SK-N-SH treated with all-trans-retinoic acid at 6 μM for 48 hours (cell line): Measurements from ENCODE around the gene CEP85.

ENCODE experiments used
- ATAC-seq: fragments of 200-7000 bp; cut with Tn5 transposase; 3 replicates; pipeline ENCODE4 v1.9.1; 2020; ENCODE audit warnings: mild to moderate bottlenecking, moderate library complexity
- ARNTL ChIP-seq: fragments of 450-650 bp; formaldehyde crosslinking; IDR thresholded peaks from 2 replicates; pipeline ENCODE4 v1.5.0; 2020; ENCODE audit warnings: low read depth, mild to moderate bottlenecking, moderate library complexity, borderline replicate concordance
- BACH2 ChIP-seq: fragments of 250-450 bp; sonication (Bioruptor Pico); IDR thresholded peaks from 2 replicates; pipeline ENCODE4 v1.9.0; 2021; ENCODE audit warnings: mild to moderate bottlenecking, borderline replicate concordance
- CSDC2 ChIP-seq: fragments of 250-450 bp; sonication (Bioruptor Pico); IDR thresholded peaks from 2 replicates; pipeline ENCODE4 v1.5.0; 2020; ENCODE audit warnings: mild to moderate bottlenecking, moderate library complexity
- CSRNP3 ChIP-seq: fragments of 250-450 bp; sonication (Bioruptor Pico); IDR thresholded peaks from 2 replicates; pipeline ENCODE4 v1.5.1; 2021; ENCODE audit warnings: mild to moderate bottlenecking, moderate library complexity
- ESRRG ChIP-seq: fragments of 250-450 bp; sonication (Bioruptor Pico); IDR thresholded peaks from 2 replicates; pipeline ENCODE4 v1.6.1; 2021; ENCODE audit warnings: mild to moderate bottlenecking
- GLIS3 ChIP-seq: fragments of 250-450 bp; sonication (Bioruptor Pico); IDR thresholded peaks from 2 replicates; pipeline ENCODE4 v1.5.0; 2020; ENCODE audit warnings: mild to moderate bottlenecking, moderate library complexity
- OSR1 ChIP-seq: fragments of 250-450 bp; sonication (Bioruptor Pico); IDR thresholded peaks from 2 replicates; pipeline ENCODE4 v1.8.0; 2022; ENCODE audit warnings: moderate library complexity, mild to moderate bottlenecking, inconsistent platforms
- PPARA ChIP-seq: fragments of 250-450 bp; sonication (Bioruptor Pico); IDR thresholded peaks from 2 replicates; pipeline ENCODE4 v1.5.0; 2020; ENCODE audit warnings: mild to moderate bottlenecking, borderline replicate concordance
- SNAI2 ChIP-seq: fragments of 250-450 bp; sonication (Bioruptor Pico); IDR thresholded peaks from 2 replicates; pipeline ENCODE4 v1.5.0; 2020; ENCODE audit warnings: mild to moderate bottlenecking, moderate library complexity
- TCF4 ChIP-seq: fragments of 250-450 bp; sonication (Bioruptor Pico); IDR thresholded peaks from 2 replicates; pipeline ENCODE4 v1.8.0; 2021; ENCODE audit warnings: mild to moderate bottlenecking, moderate library complexity, borderline replicate concordance
- TOX ChIP-seq: fragments of 250-450 bp; sonication (Bioruptor Pico); IDR thresholded peaks from 2 replicates; pipeline ENCODE4 v1.8.0; 2021; ENCODE audit warnings: mild to moderate bottlenecking, moderate library complexity, borderline replicate concordance
- ZC3H10 ChIP-seq: fragments of 250-450 bp; sonication (Bioruptor Pico); IDR thresholded peaks from 2 replicates; pipeline ENCODE4 v1.5.1; 2021; ENCODE audit warnings: mild to moderate bottlenecking, moderate library complexity
- ZFP3 ChIP-seq: fragments of 250-450 bp; sonication (Bioruptor Pico); IDR thresholded peaks from 2 replicates; pipeline ENCODE4 v1.5.0; 2020; ENCODE audit warnings: mild to moderate bottlenecking, moderate library complexity
- ZFP30 ChIP-seq: fragments of 450-650 bp; formaldehyde crosslinking; IDR thresholded peaks from 2 replicates; pipeline ENCODE4 v1.5.0; 2022; ENCODE audit warnings: mild to moderate bottlenecking, moderate library complexity
- ZNF565 ChIP-seq: fragments of 450-650 bp; formaldehyde crosslinking; conservative IDR thresholded peaks from 2 replicates; pipeline ENCODE4 v1.5.0; 2020; ENCODE audit warnings: low read depth, mild to moderate bottlenecking, moderate library complexity
- ZNF70 ChIP-seq: fragments of 450-650 bp; formaldehyde crosslinking; IDR thresholded peaks from 2 replicates; pipeline ENCODE4 v1.5.0; 2020; ENCODE audit warnings: mild to moderate bottlenecking, moderate library complexity
- ZNF8 ChIP-seq: fragments of 450-650 bp; formaldehyde crosslinking; IDR thresholded peaks from 2 replicates; pipeline ENCODE4 v1.5.0; 2020; ENCODE audit warnings: mild to moderate bottlenecking, moderate library complexity
- TF ChIP-seq, protein P1 (sequence below): fragments of 250-450 bp; sonication (Bioruptor Pico); IDR thresholded peaks from 2 replicates; pipeline ENCODE4 v1.8.0; 2021; ENCODE audit warnings: low read depth, mild to moderate bottlenecking, moderate library complexity, borderline replicate concordance
- TF ChIP-seq, protein P2 (sequence below): fragments of 250-450 bp; sonication (Bioruptor Pico); IDR thresholded peaks from 2 replicates; pipeline ENCODE4 v1.5.1; 2020; ENCODE audit warnings: low read depth, mild to moderate bottlenecking, moderate library complexity
- TF ChIP-seq, protein P3 (sequence below): fragments of 250-450 bp; sonication (Bioruptor Pico); IDR thresholded peaks from 2 replicates; pipeline ENCODE4 v1.5.0; 2020; ENCODE audit warnings: mild to moderate bottlenecking, moderate library complexity

The CEP85 gene

DNA sequence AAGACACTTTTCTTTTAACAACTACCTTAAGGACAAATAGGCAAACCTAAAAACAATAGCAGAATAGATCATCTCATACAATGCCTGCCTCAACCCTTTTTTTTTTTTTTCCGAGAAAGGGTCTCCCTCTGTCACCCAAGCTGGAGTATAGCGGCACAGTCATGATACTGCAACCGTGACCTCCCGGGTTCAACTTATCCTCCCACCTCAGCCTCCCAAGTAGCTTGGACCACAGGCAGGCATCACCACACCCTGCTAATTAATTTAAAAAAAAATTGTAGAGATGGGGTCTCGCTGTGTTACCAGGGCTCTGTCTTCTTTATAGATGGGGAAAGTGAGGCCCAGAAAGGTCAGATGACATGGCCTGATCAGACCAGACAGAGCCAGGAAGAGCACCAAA lies 53.8 kb downstream of the CEP85 start:
- no peak for TF ChIP-seq BACH2
- no peak for TF ChIP-seq TCF4
- no peak for TF ChIP-seq OSR1
- no peak for TF ChIP-seq ZNF565
- no peak for TF ChIP-seq CSDC2 (CRISPR knock-in tag)
- TF ChIP-seq CSRNP3 (CRISPR knock-in tag) = no peak
- no peak for TF ChIP-seq GLIS3 (CRISPR knock-in tag)

GRCh38 chr1:26288311-26288941 lies 54.4 kb downstream of the CEP85 start:
- TF ChIP-seq CSDC2 (CRISPR knock-in tag) = no peak
- no peak for ATAC-seq

More for the DNA sequence above, 53.8 kb downstream of the CEP85 start:
- ATAC-seq = no peak

- TF ChIP-seq ARNTL (CRISPR knock-in tag) = no peak
- no peak for TF ChIP-seq BACH2
- TF ChIP-seq, protein P1, sequence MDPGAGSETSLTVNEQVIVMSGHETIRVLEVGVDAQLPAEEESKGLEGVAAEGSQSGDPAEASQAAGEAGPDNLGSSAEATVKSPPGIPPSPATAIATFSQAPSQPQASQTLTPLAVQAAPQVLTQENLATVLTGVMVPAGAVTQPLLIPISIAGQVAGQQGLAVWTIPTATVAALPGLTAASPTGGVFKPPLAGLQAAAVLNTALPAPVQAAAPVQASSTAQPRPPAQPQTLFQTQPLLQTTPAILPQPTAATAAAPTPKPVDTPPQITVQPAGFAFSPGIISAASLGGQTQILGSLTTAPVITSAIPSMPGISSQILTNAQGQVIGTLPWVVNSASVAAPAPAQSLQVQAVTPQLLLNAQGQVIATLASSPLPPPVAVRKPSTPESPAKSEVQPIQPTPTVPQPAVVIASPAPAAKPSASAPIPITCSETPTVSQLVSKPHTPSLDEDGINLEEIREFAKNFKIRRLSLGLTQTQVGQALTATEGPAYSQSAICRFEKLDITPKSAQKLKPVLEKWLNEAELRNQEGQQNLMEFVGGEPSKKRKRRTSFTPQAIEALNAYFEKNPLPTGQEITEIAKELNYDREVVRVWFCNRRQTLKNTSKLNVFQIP (CRISPR knock-in tag) = no peak
- TF ChIP-seq CSDC2 (CRISPR knock-in tag) = no peak
- no peak for TF ChIP-seq TOX (CRISPR knock-in tag)
- no peak for TF ChIP-seq GLIS3 (CRISPR knock-in tag)
- no peak for TF ChIP-seq PPARA (CRISPR knock-in tag)
- no peak for TF ChIP-seq ZFP30 (CRISPR knock-in tag)
- TF ChIP-seq ZC3H10 (CRISPR knock-in tag) = no peak
- TF ChIP-seq, protein P2, sequence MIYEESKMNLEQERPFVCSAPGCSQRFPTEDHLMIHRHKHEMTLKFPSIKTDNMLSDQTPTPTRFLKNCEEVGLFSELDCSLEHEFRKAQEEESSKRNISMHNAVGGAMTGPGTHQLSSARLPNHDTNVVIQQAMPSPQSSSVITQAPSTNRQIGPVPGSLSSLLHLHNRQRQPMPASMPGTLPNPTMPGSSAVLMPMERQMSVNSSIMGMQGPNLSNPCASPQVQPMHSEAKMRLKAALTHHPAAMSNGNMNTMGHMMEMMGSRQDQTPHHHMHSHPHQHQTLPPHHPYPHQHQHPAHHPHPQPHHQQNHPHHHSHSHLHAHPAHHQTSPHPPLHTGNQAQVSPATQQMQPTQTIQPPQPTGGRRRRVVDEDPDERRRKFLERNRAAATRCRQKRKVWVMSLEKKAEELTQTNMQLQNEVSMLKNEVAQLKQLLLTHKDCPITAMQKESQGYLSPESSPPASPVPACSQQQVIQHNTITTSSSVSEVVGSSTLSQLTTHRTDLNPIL (CRISPR knock-in tag) = no peak
- no peak for TF ChIP-seq SNAI2 (CRISPR knock-in tag)
- no peak for TF ChIP-seq ZNF8 (CRISPR knock-in tag)
- TF ChIP-seq ESRRG (CRISPR knock-in tag) = no peak
- TF ChIP-seq, protein P3, sequence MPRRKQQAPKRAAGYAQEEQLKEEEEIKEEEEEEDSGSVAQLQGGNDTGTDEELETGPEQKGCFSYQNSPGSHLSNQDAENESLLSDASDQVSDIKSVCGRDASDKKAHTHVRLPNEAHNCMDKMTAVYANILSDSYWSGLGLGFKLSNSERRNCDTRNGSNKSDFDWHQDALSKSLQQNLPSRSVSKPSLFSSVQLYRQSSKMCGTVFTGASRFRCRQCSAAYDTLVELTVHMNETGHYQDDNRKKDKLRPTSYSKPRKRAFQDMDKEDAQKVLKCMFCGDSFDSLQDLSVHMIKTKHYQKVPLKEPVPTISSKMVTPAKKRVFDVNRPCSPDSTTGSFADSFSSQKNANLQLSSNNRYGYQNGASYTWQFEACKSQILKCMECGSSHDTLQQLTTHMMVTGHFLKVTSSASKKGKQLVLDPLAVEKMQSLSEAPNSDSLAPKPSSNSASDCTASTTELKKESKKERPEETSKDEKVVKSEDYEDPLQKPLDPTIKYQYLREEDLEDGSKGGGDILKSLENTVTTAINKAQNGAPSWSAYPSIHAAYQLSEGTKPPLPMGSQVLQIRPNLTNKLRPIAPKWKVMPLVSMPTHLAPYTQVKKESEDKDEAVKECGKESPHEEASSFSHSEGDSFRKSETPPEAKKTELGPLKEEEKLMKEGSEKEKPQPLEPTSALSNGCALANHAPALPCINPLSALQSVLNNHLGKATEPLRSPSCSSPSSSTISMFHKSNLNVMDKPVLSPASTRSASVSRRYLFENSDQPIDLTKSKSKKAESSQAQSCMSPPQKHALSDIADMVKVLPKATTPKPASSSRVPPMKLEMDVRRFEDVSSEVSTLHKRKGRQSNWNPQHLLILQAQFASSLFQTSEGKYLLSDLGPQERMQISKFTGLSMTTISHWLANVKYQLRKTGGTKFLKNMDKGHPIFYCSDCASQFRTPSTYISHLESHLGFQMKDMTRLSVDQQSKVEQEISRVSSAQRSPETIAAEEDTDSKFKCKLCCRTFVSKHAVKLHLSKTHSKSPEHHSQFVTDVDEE (CRISPR knock-in tag) = no peak
- ATAC-seq = no peak
Observed at GRCh38 chr1:26289158-26290059, 55.4 kb downstream of the CEP85 start.

- no peak for ATAC-seq
- no peak for TF ChIP-seq ZNF70 (CRISPR knock-in tag)
- TF ChIP-seq, protein P3 (CRISPR knock-in tag) = no peak
- TF ChIP-seq ZC3H10 (CRISPR knock-in tag) = no peak
- TF ChIP-seq CSRNP3 (CRISPR knock-in tag) = no peak
- TF ChIP-seq ZFP30 (CRISPR knock-in tag) = no peak
- no peak for TF ChIP-seq BACH2
- TF ChIP-seq ZFP3 (CRISPR knock-in tag) = no peak
- TF ChIP-seq CSDC2 (CRISPR knock-in tag) = no peak
- TF ChIP-seq GLIS3 (CRISPR knock-in tag) = no peak
- no peak for TF ChIP-seq TCF4
- no peak for TF ChIP-seq PPARA (CRISPR knock-in tag)
Observed at GRCh38 chr1:26290122-26290881, 56.3 kb downstream of the CEP85 start.
